Stimulated activated CD8-positive, alpha-beta memory T cell treated with anti-CD3 and anti-CD28 coated beads, Interleukin-7, amount 100 ng/mL, for 48 hours (primary cell): ENCODE results near the gene PGA4.
"Not testable (repeated sequence)": the region's sequence is repeated elsewhere in the genome, so short reads cannot be mapped to it uniquely, and the experiment has no call there.

ENCODE experiments used
- DNase-seq, 2 donors: peaks; one replicate each; pipeline ENCODE4 v3.0.0-alpha.2; 2020; ENCODE audit warnings: low read depth in 1 of 2; ENCODE audit errors: extremely low read depth in 1 of 2

PGA4 gene

DNA sequence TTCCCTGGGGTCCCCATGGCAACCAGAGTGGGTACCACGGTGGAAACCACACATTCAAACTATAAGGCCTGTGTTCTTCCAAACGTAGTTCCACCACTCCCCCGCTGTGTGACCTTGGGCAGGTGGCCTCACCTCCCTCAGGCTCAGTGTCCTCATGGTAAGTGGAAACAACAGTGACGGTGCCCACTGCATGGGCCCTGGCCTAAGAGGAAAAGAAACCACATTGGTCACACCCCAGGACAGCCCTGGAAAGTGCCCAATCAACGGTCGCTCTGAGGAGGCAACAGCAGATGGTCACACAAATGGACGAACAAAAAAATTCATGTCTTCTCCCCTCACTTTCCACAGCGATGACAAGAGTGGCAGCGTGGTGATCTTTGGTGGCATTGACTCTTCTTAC, 25.9 kb downstream of the PGA4 start:
- DNase-seq, result not testable (repeated sequence)

GRCh38 chr11:61249201-61249600, 27.1 kb downstream of the PGA4 start:
- DNase-seq, result not testable (repeated sequence)

GRCh38 chr11:61250796-61251765, 28.9 kb downstream of the PGA4 start:
- DNase-seq, result not testable (repeated sequence)

DNA sequence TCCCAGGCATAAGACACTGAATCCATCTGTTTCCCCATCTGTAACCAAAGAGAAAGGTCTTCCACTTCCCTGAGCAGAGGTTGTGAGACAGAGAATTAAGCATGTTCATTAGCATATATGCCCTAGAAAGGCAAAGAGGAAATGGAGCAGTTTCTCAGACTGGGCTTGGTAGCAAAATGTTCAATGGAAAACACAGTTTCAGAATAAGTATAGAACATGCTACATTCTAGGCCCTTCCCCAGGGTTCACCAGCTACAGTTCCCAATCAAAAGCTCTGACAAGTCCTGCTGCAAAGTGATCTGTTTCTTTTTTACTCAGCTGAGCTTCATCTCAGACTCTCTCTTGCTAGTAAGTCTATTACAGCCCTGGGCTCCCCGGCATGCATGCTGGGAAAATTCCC, 30.2 kb downstream of the PGA4 start:
- DNase-seq, result not testable (repeated sequence)

GRCh38 chr11:61254403-61255025, 32.4 kb downstream of the PGA4 start:
- peak; percentile 24 to 37 for DNase-seq

DNA sequence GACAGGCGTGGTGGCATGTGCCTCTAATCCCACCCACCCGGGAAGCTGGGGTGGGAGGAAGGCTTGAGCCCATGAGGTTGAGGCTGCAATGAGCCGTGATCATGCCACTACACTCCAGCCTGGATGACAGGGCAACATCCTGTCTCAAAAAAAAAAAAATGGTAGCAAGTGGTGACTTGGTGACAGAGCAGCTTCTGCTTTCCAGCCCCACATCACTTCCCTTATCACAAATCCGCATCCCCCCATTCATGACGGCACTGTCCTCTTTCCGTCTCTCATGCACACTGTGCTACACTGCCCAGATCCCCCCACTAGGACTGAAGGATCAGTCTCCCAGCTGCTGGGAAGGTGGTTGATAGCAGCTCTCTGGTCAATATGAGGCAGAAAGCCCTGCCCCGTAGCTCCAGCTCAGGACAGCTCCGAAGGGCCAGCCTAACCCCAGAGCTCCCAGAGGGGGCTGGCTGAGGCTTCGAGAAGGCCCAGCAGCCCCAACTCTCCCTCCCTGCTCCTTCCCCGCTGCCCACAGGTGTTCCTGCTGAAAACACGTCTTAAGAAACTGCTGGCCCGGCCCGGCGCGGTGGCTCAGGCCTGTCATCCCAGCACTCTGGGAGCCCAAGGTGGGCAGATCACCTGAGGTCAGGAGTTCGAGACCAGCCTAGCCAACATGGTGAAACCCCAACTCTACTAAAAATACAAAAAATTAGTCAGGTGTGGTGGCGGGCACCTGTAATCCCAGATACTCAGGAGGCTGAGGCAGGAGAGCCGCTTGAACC, 34.7 kb downstream of the PGA4 start:
- DNase-seq, result no peak

- DNase-seq, result no peak
Measured at GRCh38 chr11:61258546-61258945, 36.4 kb downstream of the PGA4 start.

- DNase-seq, result no peak
Measured at GRCh38 chr11:61259363-61259762, 37.2 kb downstream of the PGA4 start.

GRCh38 chr11:61264371-61264770, 42.2 kb downstream of the PGA4 start:
- no peak for DNase-seq

DNA sequence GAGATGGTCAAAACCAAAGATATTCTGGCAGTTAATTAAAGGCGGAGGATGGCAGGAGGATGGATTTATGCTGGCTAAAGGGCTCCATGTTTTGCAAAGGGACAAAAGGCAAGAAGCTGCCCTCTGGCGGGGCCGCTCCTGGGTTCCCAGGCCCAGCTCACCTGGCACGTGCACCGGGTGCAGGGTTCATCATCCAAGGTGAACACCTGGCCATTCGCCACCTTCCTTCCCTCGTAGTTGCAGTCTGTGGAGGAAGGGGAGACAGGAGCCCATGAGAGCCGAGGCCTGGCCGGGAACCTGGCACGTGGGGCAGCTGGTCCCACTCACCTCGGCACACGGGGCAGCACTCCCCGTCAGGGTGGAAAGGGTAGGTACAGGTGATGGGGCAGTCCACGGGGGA, 42.6 kb downstream of the PGA4 start:
- DNase-seq, result no peak

DNA sequence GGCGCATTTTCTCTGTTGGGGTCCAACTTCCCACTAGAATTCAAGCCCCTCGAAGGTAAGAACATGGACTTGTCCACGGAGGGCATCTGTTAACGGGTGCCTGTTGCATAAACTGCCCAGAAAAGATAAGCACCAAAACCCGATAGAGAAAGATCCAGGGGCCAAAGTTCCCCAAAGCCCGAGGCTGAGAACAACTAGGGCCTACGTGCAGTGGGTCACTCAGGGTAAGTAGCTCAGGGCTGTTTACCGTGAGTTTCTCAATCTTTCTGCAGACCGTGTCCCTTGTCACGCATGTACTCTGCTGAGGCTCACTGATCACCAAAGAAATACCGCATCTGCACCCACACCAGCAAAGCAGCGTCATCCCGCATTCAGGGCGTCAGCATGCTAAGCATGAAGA, 43.2 kb downstream of the PGA4 start:
- no peak for DNase-seq

- DNase-seq, result no peak
Measured at GRCh38 chr11:61266602-61267001, 44.5 kb downstream of the PGA4 start.

GRCh38 chr11:61267437-61267841, 45.3 kb downstream of the PGA4 start:
- no peak for DNase-seq

DNA sequence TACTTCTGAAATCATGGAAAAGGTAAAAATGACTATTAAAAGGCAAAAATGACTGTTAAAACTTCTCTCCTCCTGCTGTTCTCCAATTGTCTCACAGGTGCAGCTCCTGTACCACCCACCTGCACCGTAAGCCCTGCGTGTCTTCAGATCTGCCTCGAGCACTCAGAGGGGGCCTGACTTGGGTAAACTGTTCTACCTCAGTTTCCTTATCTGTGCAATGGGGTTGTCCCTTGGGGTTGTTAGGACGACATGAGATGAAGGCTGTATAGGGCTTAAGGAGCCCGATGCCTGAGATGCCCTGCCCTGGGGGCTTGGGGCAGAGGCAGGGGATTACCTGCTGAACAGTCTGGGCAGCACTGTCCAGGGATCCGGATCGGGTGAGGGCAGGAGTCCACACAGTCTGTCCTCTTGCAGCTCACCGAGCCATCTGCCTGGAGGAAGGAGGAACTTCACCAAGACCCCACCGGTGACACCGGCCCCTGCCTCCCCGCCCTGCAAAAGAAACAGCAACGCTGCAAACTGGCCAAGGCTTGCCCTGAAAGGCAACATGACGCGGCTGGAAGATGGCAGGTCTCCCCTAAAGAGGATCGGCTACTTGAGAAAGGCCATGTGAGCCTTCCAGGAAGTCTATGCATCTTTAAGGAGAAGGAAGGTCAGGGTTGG, 46.6 kb downstream of the PGA4 start:
- no peak for DNase-seq

GRCh38 chr11:61270354-61271076, 48.4 kb downstream of the PGA4 start:
- DNase-seq, result no peak

DNA sequence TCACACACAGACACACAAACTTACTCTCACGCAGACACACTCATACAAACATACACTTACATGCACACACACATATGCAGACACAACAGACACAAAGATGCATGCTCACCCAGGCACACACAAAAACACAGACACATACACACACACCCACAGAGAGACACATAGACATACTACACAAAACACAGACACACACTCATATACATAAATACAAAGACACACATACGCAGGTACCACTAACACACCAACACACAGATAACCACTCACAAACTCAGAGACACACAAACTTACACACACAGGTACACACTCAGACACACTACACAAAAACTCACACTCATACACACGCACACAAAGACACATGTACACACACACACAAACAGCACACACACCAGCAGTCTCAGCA, 50.6 kb downstream of the PGA4 start:
- DNase-seq, result no peak

DNA sequence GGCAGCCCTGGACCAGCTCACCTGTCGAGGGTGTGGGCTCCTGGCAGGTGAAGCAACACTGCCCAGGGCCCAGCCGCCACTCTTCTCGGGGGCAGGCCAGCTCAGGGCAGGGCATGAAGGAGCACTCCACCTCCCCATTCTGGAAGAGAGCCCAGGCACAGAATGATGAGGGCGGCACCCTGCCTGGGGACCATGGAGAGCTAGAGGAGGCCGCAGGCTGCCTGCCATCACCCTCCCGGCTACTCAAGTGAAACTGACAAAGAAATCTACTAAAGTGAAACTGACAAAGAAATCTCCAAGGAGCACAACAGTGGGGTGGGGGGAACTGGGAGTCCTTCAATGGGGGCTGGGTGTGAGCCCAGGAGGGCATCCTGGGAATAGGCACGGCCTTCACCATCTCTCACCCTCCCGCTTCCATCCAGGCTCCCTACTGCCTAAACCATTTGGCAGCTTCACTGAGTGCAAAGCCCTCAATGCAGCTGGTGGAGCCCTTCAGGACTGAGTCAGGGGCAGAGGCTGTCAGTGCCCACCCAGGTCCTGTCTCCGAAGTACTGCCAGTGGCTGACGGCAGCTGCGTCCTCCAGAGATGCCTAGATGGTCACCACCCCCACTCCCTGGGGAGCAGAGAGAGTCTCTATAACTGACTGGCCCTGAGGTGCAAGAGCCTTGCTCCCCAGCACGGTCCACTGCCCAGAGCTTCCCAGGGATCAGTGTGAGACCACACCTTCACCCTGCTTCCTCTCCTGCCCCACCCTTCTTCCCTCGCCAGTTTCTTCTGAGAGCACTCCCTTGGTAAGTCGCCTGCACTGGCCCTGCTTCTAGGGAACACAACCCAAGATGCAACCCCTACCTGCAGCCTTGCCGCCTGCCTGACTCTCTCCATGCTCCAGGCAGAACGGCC, 51.3 kb downstream of the PGA4 start:
- no peak for DNase-seq

GRCh38 chr11:61274084-61274483, 51.9 kb downstream of the PGA4 start:
- no peak for DNase-seq

DNA sequence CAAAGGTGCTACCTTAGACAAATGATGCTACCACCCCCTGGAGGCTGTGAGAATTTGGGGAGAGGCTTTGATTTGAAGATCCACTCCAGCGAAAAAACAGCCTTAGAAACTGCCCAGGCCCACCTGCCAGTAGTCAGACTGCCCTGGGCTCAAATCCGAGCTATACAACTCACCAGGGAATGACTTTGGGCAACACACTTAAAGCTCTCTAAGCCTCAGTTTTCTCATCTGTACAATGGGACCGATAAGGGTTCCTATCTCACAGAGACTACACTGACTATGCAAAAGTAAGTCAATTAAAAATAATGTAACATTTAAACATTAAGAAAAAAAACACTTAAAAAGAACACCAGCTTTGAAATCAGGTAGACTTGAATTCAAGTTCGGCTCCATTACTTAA, 53.0 kb downstream of the PGA4 start:
- DNase-seq, result no peak
